HG02588 (cell line): Measurements from ENCODE around the gene ASCL3.
"Not testable (repeated sequence)": the region's sequence is repeated elsewhere in the genome, so short reads cannot be mapped to it uniquely, and the experiment has no call there.

ENCODE experiments used
- ATAC-seq: cut with Tn5 transposase; IDR thresholded peaks from one replicate; pipeline ENCODE4 v1.9.1; 2021; ENCODE audit warnings: mild to moderate bottlenecking, moderate library complexity; ENCODE audit not compliant: unreplicated experiment

The ASCL3 gene

GRCh38 chr11:8948886-8949285 is 6.1 kb upstream of the ASCL3 start:
- no peak for ATAC-seq

DNA sequence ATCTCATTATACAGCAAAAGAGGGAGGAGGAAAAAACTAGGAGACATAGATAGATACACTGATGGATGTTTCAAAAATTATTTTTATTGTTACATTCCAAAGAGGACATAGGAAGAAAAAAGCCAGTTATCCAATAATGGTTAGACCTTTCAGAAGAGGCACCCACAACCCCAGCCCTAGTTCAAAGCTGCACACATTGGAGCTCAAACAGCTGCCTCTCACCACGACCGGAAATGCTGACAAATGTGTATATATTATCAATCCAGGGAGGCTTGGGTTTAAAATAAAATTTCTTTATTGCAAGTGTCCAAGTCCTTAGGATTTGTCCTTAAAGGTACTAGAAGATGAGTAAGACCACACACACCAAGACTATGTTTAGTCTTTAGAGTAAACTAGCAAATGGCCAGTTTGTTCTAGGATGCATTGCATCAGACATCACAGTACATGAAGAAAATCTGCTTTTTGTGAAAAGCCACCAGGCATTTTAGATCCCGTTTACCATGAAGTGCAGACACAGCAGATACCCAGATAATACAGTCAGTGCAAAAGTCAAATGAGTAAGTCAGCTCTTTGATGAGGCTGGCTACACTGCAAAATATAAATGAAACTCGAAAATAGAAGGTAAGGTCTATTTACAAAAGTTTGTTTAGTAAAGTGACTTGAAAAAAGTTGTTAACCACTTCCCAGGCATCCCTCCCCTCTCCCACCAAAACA is 4.6 kb upstream of the ASCL3 start:
- no peak for ATAC-seq

DNA sequence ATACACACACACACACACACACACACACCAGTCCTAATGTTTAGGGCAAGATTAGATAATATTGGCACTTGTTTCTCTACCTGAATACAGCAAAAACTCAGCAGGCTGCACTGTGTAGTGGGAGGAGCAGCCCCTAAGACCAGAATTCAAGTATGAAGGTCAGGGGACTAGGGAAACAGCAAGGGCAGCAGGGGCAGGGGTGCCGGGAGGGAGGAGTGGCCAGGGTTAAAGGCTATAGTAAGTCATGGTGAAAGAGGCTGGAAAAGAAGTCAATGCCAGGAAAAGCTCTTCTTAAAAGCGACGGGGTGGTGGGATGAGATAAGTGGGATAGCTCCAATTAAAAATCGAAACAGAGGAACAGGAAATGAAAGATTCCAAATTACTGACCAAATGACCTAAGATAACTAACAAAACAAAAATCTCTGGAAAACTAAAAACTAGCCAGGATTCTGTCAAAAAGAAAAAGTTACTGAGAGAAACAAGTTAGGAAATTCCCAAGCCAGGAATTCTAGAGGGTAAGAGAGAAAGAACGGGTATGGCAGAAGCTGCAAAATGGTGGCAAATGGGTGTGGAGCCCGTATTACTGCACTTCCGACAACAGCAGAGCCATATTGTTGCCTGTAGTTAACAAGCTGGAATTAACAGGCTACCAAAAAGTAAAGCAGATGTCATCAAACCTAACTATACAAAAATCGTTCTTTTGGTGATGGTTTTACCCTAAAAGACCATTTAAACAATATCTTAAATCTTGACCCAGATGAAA is 1.3 kb downstream of the ASCL3 start:
- no peak for ATAC-seq

GRCh38 chr11:8937659-8938058 is 5.2 kb downstream of the ASCL3 start:
- ATAC-seq: no peak

GRCh38 chr11:8937159-8937558 is 5.7 kb downstream of the ASCL3 start:
- ATAC-seq: peak; percentile 55

DNA sequence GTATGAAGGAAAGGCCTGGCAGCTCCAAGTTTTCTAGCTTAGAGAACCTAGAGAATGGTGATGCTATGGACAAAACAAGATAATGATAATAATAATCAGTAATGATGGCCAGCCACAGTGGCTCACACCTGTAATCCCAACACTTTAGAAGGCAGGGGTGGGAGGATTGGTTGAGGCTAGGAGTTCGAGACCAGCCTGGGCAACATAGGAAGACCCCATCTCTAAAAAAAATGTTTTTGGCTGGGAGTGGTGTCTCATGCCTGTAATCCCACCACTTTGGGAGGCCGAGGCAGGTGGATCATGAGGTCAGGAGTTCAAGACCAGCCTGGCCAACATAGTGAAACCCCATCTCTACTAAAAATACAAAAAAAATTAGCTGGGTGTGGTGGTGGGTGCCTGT is 7.0 kb downstream of the ASCL3 start:
- not testable (repeated sequence) for ATAC-seq

DNA sequence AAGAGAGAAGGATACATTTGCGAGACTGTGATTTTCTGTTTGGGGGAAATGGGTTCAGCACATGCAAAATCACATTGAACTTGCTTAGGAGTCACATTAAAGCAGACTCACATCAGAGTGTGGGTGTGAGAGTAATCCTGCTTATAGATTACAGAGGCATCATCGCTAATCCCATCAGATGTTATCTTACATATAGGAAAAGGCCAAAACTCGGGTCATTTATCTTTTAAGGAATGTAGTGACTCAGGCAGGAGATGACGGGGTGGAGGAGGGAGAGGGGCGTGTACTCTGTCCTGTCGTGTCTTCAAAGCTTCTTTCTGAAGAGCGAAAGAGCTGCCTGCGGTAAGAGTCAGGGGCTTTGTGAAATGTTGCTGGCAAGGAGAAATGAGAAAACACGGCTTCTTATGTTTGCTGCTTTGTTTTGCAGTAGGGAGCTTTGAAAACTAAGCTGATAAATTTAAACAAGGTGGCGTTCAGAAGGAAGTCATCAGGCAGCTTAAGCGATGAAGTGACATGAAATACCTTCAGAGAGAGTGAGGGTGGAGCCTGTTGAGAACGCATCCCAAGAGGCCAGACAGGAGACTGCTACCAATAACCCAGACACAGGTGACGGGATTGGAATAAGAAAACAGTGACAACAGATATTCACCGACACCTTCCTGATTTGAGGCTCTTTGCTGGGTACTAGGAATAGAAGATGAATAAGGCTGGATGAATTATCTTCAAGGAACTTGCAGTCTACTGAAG is 7.9 kb downstream of the ASCL3 start:
- no peak for ATAC-seq

- no peak for ATAC-seq
Observed at GRCh38 chr11:8933931-8934330, 8.9 kb downstream of the ASCL3 start.

- ATAC-seq: no peak
Observed at GRCh38 chr11:8932564-8933180, 10.1 kb downstream of the ASCL3 start, which contains the start of gene C11orf16. C11orf16 (minus strand) TSS chr11:8932947; CDS start chr11:8932308, 639 bp downstream.

DNA sequence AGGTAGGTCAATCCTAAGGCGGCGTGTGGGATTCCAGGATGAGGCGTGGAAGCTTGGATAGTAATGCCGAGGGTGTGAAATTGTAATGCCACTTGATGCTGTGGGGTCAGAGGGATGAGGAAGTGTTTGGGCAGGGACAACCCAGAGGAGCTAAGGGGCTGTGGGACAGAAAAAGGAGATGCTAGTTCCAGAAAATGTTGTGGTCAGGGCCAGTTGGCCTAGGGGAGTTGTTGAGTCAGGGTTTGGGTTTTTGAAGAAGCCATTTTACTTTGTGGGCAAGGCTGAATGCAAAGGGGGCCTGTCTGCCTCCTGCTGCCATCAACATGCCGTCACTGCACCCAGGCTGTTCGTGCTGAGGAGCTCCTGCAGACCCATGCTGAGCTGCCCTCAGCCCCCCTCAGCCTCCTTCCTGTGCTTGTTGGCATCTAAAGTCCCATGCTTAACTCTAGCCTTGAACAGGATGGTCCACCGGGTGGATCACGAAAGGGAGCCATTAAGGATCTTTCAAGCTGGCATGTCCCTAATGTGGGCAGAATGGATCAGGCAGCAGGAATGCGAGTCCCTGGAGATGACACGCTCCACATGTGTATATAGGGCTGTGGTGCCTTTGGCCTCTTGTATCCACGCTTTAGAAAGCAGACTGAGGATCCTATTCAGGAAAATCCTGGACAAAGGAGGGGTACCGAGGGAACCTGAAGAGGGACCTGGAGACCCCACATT is 12.2 kb downstream of the ASCL3 start:
- no peak for ATAC-seq

DNA sequence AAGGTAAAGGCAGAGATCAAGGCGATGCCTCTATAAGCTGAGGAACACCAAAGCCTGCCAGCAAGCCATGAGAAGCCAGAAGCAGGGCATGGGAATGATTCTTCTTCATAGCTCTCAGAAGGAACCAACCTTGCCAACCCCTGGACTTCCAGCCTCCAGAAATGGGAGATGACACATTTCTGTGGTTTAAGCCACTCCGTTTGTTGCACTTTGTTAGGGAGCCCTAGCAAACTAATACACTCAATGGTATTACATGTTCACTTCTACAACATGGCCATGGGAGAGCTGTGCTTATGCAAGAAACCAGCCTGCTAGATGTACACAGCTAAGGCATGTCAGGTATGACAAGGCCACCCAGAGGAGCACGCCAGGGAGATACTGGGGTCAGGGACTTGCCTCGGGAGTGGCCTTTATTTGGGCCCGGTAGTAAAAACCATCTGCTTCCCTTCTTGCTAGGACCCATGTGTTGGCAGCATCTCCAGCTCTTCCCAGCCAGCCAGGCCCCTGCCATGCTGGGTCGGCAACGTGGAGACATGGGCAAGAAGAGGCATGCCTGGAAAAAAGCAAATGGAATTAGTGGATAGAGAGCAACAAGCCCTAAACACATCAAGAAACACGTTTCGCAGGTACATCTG is 13.7 kb downstream of the ASCL3 start:
- no peak for ATAC-seq

DNA sequence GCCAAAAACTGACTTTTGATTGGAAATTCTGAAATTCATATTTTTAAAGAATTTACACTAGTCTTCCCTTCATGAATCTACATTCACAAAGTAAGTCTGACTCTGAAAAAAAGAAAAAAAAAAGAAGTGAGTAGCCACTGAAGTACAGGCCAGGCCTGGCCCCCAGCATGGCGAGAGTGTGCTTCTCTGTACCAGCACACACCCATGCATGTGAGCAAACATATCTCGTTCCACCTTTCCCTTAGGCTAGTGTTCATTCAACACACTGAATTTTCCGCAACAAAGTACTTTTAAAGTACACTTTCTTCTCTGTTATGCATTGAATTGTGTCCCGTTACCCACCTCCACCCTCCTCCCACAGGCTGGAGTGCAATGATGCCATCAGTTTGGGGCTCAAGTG is 14.6 kb downstream of the ASCL3 start:
- ATAC-seq: no peak

GRCh38 chr11:8927233-8927632 is 15.6 kb downstream of the ASCL3 start:
- ATAC-seq: no peak

DNA sequence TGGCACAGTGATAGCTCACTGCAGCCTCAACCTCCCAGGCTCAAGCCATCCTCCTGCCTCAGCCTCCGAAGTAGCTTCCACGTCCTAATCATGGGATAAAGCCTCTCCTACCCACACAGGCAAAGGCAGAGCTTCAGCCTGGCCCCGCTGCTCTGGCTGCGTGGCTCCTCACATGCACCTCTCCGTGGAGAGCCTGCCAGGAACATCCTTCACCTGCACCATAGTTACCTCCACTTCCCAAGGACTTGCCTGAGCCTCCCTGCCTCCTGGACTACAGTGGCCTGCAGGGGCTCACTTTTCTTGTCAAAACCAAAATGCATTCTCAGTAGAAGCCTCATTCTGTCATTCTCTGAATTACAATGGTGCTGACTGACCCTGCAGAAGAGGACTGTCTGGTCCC is 16.6 kb downstream of the ASCL3 start:
- no peak for ATAC-seq

DNA sequence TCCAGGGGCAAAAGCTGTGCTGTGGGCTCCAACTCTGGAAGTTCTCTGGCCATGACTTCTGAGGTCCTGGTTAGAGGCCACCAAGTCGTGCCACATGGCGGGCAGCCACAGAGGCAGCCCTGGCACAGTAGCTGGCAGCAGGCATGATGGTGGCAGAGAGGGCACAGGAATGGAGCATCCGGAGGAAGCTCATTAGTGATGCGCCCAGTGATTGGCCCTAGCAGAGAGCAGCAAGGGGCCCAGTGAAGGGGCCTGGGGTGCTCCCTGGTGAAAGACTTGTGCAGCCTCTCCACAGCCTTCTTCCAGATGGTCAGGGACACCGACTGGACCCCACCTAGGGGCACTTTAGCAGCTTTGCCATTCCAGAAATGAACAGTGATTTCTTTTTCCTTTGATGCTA is 17.1 kb downstream of the ASCL3 start:
- ATAC-seq: no peak

GRCh38 chr11:8922691-8923090 is 20.1 kb downstream of the ASCL3 start:
- ATAC-seq: no peak

DNA sequence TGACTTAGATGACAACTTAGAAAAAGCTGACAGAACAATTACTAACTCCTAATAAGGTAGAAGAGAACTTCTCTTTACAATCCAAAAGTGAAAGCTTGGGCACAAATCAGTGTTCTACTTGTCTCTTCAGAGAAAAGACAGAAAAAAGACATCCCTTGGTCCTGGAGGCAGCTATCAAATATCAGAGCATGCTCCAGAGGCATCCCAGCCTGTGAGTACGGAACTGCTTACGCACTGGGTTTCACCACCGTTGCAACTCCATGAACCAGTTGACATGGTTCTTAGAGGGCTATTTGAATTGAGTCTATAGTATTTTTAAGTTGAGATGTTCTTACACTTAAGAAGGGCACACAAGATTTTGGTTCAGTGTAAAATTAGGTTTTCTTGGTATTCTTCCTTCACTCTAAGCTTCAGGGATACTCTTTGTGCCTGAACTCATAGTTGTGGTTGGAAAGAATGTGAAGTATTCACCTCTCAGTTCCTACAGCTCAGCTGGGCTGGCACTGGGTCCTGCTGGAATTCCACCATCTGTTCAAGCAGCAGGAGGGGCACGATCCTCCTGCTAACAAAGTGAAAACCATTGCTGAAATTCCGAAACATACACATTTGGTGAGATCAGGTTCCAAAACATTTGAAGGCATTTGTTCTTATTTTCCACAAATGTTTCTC is 25.5 kb downstream of the ASCL3 start:
- ATAC-seq: no peak

GRCh38 chr11:8914661-8915018 is 28.2 kb downstream of the ASCL3 start:
- ATAC-seq: no peak

DNA sequence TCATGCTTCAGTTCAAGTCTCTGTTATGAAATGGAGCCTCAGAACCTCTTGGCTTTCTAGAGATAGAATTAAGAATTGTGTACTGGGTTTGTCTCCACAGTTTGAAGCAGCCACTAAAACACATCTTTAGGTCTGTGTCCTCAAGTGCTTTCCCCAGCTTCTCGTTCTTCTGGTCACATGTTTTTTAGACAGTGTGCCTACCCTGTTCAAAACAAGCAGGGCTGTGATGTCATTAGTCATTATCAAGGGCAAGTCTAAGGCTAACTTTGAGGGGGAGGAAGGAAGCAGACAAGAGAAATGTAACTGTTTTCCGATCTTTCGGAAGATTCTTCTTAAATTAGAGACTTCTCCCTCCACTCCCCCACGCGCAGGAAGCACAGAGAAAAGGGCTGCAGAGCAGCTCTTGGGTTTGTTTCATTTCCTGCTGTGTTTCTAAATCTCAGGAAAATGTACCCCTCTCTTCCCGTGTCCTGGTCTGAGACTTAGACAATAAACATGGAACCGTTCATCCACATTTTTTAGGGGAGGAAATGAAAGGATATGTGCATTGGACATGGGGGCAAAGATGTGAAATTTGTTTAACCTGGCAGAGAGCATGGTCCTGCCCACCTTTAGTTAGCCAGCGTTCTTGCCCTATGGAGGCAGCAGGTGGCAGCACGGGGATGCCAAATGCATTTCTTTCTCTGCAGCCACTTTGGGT is 28.7 kb downstream of the ASCL3 start:
- no peak for ATAC-seq
